Stomach (tissue), 4 donors: ENCODE measurements around the gene NTN1.

Experiments
- EP300 ChIP-seq: sonication (generic); formaldehyde crosslinking; IDR thresholded peaks from one replicate; pipeline ENCODE4 v1.6.1; 2017; ENCODE audit warnings: antibody characterized with exemption
- POLR2A ChIP-seq, 4 donors: fragments of 450-650 bp; IDR thresholded peaks; one replicate each; pipeline ENCODE4 v1.6.1; 2016; ENCODE audit warnings: antibody characterized with exemption in 4 of 4, control low read depth in 2 of 4, mild to moderate bottlenecking in 1 of 4, moderate library complexity in 1 of 4
- POLR2AphosphoS5 ChIP-seq, 3 donors: sonication (generic); formaldehyde crosslinking; IDR thresholded peaks; one replicate each; pipeline ENCODE4 v1.6.1; 2016; ENCODE audit warnings: antibody characterized with exemption in 3 of 3
- TF ChIP-seq, protein P1 (sequence below), 7 experiments: fragments of 450-650 bp in 4 of 7; fragments of 200-600 bp in 3 of 7; sonication (generic) in 3 of 7; IDR thresholded peaks; one replicate each; pipeline ENCODE4 v1.5.1; 2016 to 2019; ENCODE audit warnings: antibody characterized with exemption in 7 of 7, control low read depth in 2 of 7, mild to moderate bottlenecking in 1 of 7

DNA sequence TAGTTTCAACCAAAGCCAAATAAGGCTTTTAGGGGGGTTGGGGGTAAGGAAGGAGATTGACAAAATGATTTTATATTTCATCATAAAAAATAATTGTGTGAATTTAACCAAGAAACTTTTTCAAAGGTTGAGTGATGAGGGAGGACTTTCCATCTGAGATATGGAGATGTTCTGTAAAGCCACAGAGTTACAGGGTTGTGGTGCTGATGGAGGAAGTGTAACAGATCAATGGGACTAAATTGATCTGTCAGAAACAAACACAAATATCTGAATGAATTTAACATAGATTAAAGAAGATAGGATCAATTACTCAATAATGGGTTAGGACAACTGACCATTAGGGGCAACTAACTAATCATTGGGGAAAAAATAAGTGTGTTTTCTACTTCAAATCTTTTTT is 41.6 kb upstream of the NTN1 start:
- TF ChIP-seq, protein P1, sequence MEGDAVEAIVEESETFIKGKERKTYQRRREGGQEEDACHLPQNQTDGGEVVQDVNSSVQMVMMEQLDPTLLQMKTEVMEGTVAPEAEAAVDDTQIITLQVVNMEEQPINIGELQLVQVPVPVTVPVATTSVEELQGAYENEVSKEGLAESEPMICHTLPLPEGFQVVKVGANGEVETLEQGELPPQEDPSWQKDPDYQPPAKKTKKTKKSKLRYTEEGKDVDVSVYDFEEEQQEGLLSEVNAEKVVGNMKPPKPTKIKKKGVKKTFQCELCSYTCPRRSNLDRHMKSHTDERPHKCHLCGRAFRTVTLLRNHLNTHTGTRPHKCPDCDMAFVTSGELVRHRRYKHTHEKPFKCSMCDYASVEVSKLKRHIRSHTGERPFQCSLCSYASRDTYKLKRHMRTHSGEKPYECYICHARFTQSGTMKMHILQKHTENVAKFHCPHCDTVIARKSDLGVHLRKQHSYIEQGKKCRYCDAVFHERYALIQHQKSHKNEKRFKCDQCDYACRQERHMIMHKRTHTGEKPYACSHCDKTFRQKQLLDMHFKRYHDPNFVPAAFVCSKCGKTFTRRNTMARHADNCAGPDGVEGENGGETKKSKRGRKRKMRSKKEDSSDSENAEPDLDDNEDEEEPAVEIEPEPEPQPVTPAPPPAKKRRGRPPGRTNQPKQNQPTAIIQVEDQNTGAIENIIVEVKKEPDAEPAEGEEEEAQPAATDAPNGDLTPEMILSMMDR (IDR thresholded peaks at IDR 0.05): no peak
- TF ChIP-seq POLR2A (IDR thresholded peaks at IDR 0.05) (no peak), POLR2AphosphoS5 (IDR thresholded peaks at IDR 0.05) (no peak), EP300 (no peak)
